Adrenal gland (tissue), 12 donors: ENCODE data around the gene BPIFB4. TPM values are rescaled to one million over a fixed set of nuclear protein-coding genes. Genes with fewer than 3 reads are reported as not detected.

ENCODE experiments used
- DNase-seq, 7 donors: peaks; one replicate each; pipeline ENCODE4 v3.0.0-alpha.2; 2019 to 2020
- H3K27ac ChIP-seq, 5 donors: fragments of 200-600 bp; sonication (generic) in 4 of 5; 1 replicate in 3 of 5; 2 replicates in 2 of 5; pipeline versions ENCODE4 v1.5.1 to v1.8.0; 2016 to 2020; ENCODE audit warnings: mild to moderate bottlenecking in 1 of 5
- H3K27me3 ChIP-seq: fragments of 200-600 bp; 2 replicates; pipeline ENCODE4 v1.8.0; 2021
- H3K36me3 ChIP-seq, 2 donors: fragments of 200-600 bp; replicated peaks in 1 of 2; 1 replicate in 1 of 2; 2 replicates in 1 of 2; pipeline versions ENCODE4 v1.5.1 to v1.8.0; 2018 to 2022
- H3K4me1 ChIP-seq, 2 donors: fragments of 200-600 bp; replicated peaks in 1 of 2; 1 replicate in 1 of 2; 2 replicates in 1 of 2; pipeline versions ENCODE4 v1.5.1 to v1.8.0; 2018 to 2021
- H3K4me3 ChIP-seq, 4 donors: fragments of 200-600 bp; sonication (generic) in 3 of 4; one replicate each; pipeline ENCODE4 v1.5.1; 2016 to 2018
- H3K9me3 ChIP-seq, 3 donors: fragments of 200-600 bp; sonication (generic) in 1 of 3; replicated peaks in 1 of 3; 1 replicate in 2 of 3; 2 replicates in 1 of 3; pipeline versions ENCODE4 v1.5.1 to v1.8.0; 2016 to 2021
- CTCF ChIP-seq, 6 experiments: fragments of 450-650 bp in 4 of 6; fragments of 200-600 bp in 2 of 6; sonication (generic) in 1 of 6; IDR thresholded peaks; 1 replicate in 5 of 6; 2 replicates in 1 of 6; pipeline versions ENCODE4 v1.5.1 to v1.8.0; 2016 to 2021; ENCODE audit warnings: antibody characterized with exemption in 6 of 6, mild to moderate bottlenecking in 2 of 6, moderate library complexity in 1 of 6
- POLR2A ChIP-seq, 2 donors: fragments of 450-650 bp; IDR thresholded peaks; one replicate each; pipeline ENCODE4 v1.6.1; 2017; ENCODE audit warnings: antibody characterized with exemption in 2 of 2, mild to moderate bottlenecking in 2 of 2, moderate library complexity in 1 of 2
- WGBS, 4 donors: extraction: QIAGEN DNeasy Blood & Tissue Kit in 2 of 4; methylation state at CpG; one replicate each; pipeline versions ENCODE4 v1.1.5 to v1.1.7; 2013 to 2017; 5-methylcytosine and 5-hydroxymethylcytosine counted together
- intact Hi-C, 2 donors: fragments of 100-400 bp; cut with DNase I; formaldehyde crosslinking; loops; one replicate each; pipeline versions ENCODE4 v1.14.1 to v1.15.0; 2022 to 2023
- polyA plus RNA-seq, 3 donors: library from polyadenylated mRNA; stranded (reverse); fragments of 200-250 nt in 2 of 3; fragments of 350-450 nt in 1 of 3; fragmentation: Illumina TruSeq in 1 of 3; extraction: RNeasy Lipid Tissue Mini Kit (QIAGEN cat#74804) in 1 of 3; gene quantifications; one replicate each; pipeline ENCODE4 v1.2.3, GENCODE V29; 2013 to 2014
- total RNA-seq, 9 donors: library from RNA; depleted of rRNA in 4 of 9; stranded (reverse); fragments of >200 nt in 4 of 9; fragments of 120-200 nt in 1 of 9; fragmentation: NEBNext Ultra II Directional in 1 of 9; extraction: Animal tissue kit (Norgen Biotek cat#: 25700) in 1 of 9; gene quantifications; one replicate each; pipeline versions ENCODE4 v1.1.0 to v1.2.4, GENCODE V29; 2013 to 2023
- donor health status: healthy with polysubstance abuse.
- donor health status: Bipolar disorder and iron deficiency.
- donor health status: DM: yes; HTN: yes; CAD: no.
- donor health status: DM: no; HTN: no; CAD: no.
- donor health status: DM: no; HTN: no; CAD: no.
- donor health status: DM: yes; HTN: yes; CAD: no.

The BPIFB4 gene
- total and polyA plus RNA-seq, 12 donors, result 0.07 TPM; not detected in 11

DNA sequence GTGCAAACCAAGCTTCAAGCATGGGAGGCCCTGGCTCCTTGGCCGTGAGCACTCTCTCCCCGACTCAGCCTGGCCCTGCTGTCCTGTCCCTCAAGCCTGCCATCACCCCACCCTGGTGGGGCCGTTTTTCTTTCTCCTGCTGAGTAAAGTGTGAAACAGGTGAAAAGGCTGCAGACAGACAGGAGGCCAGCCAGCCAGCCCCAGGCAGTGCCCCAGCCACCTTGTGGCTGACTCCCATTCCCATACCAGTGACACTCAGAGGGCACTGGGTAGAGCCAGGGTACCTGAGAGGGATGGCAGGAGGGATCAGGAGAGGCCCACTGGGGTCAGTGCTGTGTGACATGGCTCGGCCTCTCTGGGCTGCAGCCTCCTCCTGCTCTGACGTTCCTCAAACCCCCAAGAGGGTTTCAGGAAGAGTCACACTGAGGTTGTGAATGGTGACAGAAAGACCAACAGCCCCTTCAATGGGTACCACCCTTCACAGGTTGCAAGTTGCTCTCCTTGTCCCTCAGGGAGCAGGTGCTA is 52.6 kb downstream of the BPIFB4 start:
- Histone ChIP-seq H3K4me3 (no peak overlapping the region), H3K36me3 (no peaks in the 10 kb centered on the region), H3K27me3 (no peaks in the 10 kb centered on the region), H3K27ac (no peak overlapping the region), H3K9me3 (no peaks in the 10 kb centered on the region), H3K4me1 (peaks cover 0 to 8% of the 10 kb centered on the region in 2 donors)
- TF ChIP-seq POLR2A (IDR thresholded peaks at IDR 0.05), result no peak
- no peak for TF ChIP-seq CTCF (IDR thresholded peaks at IDR 0.05)
- intact Hi-C loops, result no loop called here
- no peak for DNase-seq
- 69 to 80% (median 75%) methylated on average over 3 to 5 of the region's 5 CpGs for WGBS, 4 donors

DNA sequence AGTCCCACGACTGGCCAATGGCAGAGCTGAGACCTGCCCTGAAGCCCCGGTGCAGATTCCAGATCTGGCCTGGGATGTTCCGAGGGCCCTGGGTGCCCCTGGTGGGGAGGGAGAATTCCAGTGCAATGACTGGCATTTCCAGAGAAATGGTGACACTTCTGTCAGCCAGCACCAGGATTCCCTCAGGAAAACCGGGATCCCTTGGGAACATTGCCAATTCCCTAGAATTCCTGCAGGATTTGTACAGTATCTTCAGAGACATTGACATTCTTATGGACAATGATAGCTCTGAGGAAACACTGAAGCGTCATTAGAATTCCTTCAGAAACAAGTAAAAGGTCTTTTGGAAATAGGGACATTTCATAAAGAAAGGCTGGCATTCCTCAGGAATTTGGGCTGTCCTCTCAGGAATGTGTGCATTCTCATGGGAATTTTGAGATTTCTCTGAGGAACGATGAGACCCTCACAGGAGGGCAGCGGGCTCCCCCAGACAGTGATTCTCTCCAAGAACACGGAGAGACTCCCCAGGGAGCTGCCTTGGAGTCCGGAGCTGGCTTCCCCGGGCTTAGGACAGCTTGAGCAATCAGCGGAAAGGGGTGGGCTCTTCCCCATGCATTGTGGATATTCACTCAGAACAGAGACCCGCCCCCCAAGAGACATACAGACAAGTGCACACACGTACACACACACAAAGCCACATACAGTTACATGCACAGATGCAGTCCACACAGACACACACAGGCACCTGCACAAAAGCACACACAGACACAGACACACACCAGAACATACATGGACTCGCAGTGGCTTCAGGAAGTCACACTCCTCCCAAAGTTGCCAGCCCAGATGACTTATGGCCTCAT is 53.3 kb downstream of the BPIFB4 start:
- Histone ChIP-seq H3K27ac (no peak overlapping the region), H3K36me3 (no peaks in the 10 kb centered on the region), H3K27me3 (no peaks in the 10 kb centered on the region), H3K4me1 (peaks cover 0 to 5% of the 10 kb centered on the region in 2 donors), H3K4me3 (no peak overlapping the region), H3K9me3 (no peaks in the 10 kb centered on the region)
- TF ChIP-seq CTCF (IDR thresholded peaks at IDR 0.05) (no peak), POLR2A (IDR thresholded peaks at IDR 0.05) (no peak)
- intact Hi-C loops, result no loop called here
- WGBS, 4 donors, result 41 to 49% (median 46%) methylated on average over 9 to 14 of the region's 14 CpGs
- no peak for DNase-seq

DNA sequence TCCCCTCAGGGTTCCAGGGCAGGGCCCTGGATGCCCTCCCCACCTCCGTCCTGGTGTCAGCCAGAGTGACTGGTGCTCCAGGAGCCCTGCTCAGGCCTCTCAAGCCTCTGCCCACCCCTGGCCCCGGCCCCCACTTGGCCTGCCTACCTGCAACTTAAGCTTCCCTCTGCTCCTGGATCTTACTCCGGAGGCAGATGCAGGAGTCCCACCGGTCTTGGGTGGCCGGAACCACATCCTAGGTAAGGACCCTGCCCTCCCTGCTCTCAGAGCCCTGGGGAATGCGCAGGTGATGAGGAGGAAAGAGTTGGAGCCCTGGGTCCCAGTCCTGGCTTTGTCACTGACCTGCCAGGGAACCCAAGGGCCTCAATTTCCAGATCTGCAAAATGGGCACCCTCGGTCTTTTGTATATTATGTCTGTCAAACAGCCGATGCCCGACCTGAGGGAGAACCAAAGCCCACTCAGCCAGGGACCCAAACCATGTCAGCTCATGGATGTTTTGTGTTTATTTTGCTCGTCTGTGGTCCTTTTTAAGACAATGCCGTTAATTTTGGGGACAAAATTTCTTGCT is 54.0 kb downstream of the BPIFB4 start:
- 80 to 93% (median 86%) methylated on average over 5 to 11 of the region's 11 CpGs for WGBS, 4 donors
- no peaks in the 10 kb centered on the region for H3K4me1 ChIP-seq

More for the DNA sequence above, 54.0 kb downstream of the BPIFB4 start:
- H3K4me3 ChIP-seq, result no peak overlapping the region
- H3K27ac ChIP-seq, result no peak overlapping the region
- TF ChIP-seq CTCF (IDR thresholded peaks at IDR 0.05) (no peak), POLR2A (IDR thresholded peaks at IDR 0.05) (no peak)
- H3K9me3 ChIP-seq, result no peaks in the 10 kb centered on the region
- H3K36me3 ChIP-seq, result no peaks in the 10 kb centered on the region
- intact Hi-C loops, result no loop called here
- H3K27me3 ChIP-seq, result no peaks in the 10 kb centered on the region
- no peak for DNase-seq
